ENCODE measurements around the gene CCDC102B.
A peak's percentile ranks its signal among the peaks of the same experiment; 100 is the strongest.
"Not testable (repeated sequence)": the region's sequence is repeated elsewhere in the genome, so short reads cannot be mapped to it uniquely, and the experiment has no call there.

CCDC102B gene

GRCh38 chr18:68797871-68798270, at the start of gene CCDC102B:
TSS of gene CCDC102B (plus strand) at chr18:68798080. CDS start at chr18:68836764, 38,684 bp downstream.
- DNase-seq, result peak in 1 of 2 experiments; percentile 36

DNA sequence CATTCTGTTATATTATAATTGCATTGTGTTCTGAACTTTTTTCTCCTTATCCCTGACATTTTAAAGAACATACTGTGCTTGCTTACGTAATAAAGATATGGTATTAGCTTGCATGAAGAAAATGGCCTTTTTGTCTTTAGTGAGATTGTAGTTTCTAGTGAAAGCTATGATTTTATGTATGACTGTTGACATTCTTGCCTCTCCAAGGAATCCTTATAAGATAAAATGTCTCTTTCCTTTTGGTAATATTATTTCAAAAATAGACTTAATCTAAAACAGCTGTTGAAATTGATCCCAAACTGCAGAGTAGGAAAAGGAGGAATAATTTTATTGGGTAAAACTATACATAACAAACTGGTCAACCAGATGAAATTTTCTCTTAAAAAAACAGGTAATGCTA, 40.8 kb upstream of the CCDC102B start:
- no peak for DNase-seq

- DNase-seq, result no peak
Measured at GRCh38 chr18:68759308-68759707, 38.6 kb upstream of the CCDC102B start.

- DNase-seq, result no peak
Measured at GRCh38 chr18:68763083-68763482, 34.8 kb upstream of the CCDC102B start.

GRCh38 chr18:68764016-68764415, 33.9 kb upstream of the CCDC102B start:
- DNase-seq, result no peak

DNA sequence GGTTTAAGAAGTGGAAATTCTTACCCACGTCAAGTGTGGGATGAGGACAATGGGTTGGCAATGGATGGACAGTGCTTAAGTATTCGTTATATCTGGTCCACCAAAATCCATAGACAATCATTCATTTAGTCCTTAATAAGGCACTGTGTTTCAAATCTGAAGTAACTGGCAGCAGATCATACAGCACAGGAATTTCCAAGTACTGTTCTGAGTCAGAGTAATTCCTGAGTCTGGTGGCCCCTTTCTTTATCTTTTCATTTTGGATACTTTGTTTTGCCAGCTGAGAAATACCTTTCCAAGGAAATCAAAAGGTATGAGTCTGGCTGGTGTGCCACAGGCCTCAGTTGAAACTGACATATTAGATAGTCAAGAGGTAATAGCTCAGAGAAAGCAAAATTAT, 31.4 kb upstream of the CCDC102B start:
- no peak for DNase-seq

DNA sequence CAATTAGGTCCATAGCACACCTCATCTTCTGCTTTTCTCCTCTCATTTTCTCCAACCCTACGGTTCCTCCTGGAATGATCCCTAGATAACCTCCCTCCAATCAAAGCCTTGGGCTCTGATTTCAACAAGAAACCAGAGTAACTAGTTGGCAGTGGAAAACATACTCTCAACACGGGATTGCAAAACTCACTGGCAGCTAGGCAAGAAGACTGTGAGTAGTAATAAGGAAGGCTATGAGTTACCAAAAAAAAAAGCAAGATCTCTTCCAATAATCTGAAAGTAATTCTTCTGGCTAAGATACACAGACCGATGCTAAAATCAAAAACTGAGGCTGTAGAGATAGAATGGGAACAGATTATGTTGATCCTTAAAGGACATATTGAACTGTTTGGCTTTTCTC, 28.4 kb upstream of the CCDC102B start:
- DNase-seq, result no peak

- no peak for DNase-seq
Measured at GRCh38 chr18:68772268-68772667, 25.6 kb upstream of the CCDC102B start.

DNA sequence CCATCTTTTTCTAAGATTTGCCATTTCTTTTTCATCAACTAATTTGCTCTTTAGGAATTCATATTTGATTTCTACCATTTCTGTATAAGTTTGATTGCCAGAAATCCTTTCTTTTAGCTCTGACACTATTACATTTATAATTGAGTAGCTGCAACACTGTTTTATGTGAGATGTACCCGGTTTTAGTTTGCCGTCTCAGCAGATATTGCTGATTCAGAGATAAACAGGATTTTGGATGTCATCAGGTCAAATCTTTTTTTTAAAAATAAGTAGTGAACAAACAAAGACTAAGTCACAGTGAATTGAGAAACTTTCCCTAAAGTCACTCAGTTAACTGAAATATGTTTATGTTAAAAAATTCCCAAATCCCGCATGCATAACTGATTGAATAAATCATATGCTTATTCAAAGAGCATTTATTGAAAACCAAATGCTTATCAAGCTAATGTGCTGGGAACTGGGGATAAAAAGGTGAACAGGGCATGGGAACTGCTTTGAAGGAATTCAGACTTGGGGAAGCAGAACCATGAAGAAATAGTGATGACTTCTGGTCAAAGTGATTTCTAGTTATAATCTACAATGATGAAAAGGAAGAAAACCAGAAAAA, 19.5 kb upstream of the CCDC102B start:
- no peak for DNase-seq

- no peak for DNase-seq
Measured at GRCh38 chr18:68779169-68779568, 18.7 kb upstream of the CCDC102B start.

DNA sequence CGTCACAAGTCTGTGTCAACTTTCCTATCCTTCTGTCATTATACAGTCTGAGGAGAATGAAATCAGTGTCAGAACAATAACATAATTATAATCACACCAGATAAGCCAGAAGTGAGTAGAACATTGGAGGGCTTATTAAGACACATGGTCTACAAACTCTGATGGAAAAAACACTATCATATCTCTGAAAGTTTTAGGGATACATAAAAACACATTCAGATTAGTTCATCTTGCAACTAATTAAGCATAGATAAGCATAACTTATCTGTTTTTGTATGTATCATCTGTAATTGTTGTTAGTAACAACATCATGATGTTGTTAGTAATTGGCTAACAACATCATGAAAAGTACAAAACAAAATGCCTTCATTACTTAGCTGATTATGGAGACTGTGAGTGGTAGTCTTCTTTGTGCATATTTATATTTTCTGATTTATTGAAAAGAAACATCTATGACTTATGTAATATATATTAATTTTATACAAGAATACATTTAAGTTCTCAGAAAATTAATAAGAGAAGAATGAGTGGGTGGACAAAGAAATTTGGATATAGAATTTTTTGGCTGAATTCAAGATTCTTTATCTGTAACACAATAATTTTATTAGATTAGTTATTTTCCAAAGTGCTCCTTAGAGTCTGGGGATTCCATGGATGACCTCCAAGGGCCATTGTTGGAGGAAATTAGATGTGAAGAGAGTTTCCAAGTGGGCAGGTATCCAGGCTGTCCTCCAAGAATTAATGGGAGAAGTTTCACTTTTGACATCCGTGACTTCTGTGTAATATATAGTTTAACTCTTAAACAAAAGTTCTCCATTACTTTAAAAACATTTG, 16.9 kb upstream of the CCDC102B start:
- no peak for DNase-seq

- no peak for DNase-seq
Measured at GRCh38 chr18:68783506-68783905, 14.4 kb upstream of the CCDC102B start.

DNA sequence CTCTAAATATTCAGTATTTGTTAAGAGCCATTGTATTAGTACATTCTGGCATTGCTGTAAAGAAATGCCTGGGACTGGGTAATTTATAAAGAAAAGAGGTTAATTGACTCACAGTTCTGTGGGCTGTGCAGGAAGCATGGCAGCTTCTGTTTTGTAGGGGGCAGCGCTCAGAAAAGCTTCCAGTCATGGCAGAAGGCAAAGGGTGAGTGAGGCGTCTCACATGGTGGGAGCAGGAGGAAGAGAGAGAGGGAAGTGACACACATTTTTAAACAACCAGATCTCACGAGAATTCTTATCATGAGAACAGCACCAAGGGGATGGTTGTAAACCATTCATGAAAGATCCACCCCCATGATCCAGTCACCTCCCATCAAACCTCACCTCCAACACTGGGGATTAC, 13.8 kb upstream of the CCDC102B start:
- no peak for DNase-seq

DNA sequence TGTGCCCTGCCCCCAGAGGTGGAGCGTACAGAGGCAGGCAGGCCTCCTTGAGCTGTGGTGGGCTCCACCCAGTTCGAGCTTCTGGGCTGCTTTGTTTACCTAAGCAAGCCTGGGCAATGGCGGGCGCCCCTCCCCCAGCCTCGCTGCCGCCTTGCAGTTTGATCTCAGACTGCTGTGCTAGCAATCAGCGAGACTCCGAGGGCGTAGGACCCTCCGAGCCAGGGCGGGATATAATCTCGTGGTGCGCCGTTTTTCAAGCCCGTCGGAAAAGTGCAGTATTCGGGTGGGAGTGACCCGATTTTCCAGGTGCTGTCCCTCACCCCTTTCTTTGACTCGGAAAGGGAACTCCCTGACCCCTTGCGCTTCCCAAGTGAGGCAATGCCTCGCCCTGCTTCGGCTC, 7.6 kb upstream of the CCDC102B start:
- DNase-seq, result not testable (repeated sequence)

- no peak for DNase-seq
Measured at GRCh38 chr18:68791801-68792200, 6.1 kb upstream of the CCDC102B start.

DNA sequence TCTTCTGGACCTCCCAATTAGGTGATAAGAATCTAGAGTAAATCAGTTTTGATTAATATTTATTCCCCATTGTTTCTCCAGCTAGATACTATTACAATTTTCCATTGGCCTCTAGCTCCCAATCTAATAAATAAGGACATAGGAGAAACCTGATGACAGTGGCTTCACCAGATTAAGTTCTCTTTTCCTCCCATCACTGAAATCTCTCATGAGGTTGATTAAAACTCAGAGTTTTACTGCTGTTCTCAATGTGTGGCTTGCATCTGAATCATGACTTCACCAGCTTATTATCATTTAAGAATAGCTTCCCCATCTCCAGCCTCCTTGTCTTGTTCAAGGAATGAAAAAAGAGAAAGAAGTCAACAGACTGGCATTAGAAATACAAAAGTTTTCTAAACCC, 3.9 kb upstream of the CCDC102B start:
- no peak for DNase-seq

DNA sequence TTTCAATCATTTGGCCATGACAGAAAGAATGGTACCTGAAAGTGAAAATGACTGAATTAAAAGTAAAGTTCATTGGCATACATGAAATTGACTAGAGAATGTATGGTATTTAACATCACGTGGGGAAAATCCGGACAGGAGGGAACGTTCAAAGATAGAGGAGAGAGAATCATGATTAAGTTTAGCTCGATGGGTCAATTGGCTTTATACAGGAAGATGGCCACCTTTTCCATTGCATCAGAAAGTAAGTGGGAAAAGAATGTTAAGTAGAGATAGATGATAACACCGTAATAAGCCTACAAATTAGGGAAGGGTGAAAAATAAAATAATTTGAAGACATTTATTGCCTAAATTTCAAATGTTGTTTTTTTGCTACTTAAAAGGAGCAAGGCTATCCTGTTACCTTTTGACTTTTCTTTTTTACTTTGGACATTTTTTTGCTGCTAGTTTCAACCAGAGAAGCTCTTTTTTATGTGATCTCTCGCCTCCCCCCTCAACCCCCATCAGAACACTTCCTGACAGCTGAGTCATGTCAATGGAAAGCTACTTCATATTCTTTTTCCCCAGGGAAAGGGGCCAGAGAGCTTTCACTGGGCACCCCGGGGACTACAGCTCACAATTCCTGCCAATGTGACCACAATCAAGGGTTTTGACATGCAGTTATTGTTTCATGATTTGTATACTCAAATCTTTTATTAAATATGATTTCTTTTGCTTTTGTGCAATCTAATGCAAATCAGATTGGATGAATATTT, 767 bp upstream of the CCDC102B start:
- no peak for DNase-seq

- no peak for DNase-seq
Measured at GRCh38 chr18:68800075-68800474, 2.2 kb downstream of the CCDC102B start.

GRCh38 chr18:68803356-68803755, 5.5 kb downstream of the CCDC102B start:
- DNase-seq, result no peak

GRCh38 chr18:68817584-68817983, 19.7 kb downstream of the CCDC102B start:
- DNase-seq, result no peak

GRCh38 chr18:68818584-68818983, 20.7 kb downstream of the CCDC102B start:
- no peak for DNase-seq

DNA sequence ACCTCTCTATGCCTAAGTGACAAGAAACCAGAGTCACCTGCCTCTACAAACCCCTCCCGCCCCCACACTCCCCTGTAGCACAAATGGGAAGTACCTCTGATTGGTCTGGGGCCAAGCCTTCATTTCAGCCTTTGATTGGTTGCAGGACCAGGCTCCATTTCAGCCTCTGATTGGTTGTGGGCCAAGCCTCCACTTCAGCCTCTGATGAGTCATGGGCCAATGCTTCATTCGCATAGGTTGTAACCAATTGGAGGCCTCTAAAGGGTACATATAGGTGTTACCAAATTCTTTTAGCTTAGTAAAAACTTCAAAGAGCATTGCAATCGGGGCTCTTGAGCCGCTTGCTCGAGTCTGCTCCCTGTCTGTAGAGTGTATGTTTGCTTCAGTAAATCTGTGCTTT, 25.0 kb downstream of the CCDC102B start:
- no peak for DNase-seq

- no peak for DNase-seq
Measured at GRCh38 chr18:68826121-68826520, 28.2 kb downstream of the CCDC102B start.

Measured in SHP77 (cell line).